Measurements from ENCODE around the gene ZNF621.

The ZNF621 gene

GRCh38 chr3:40524568-40525285 is at the start of gene ZNF621:
ZNF621 (plus strand) TSS chr3:40524960; CDS start chr3:40525841, 881 bp downstream.
- Histone ChIP-seq H3K36me3 (ENCODE audit: control insufficient read depth in 2 of 2, insufficient read depth in 2 of 2, low read length in 2 of 2) (peaks cover 5 to 12% of the 10 kb centered on the region in 2 donors), H3K9me3 (ENCODE audit: control insufficient read depth in 2 of 2, low read length in 2 of 2) (no peaks in the 10 kb centered on the region), H3K27ac (ENCODE audit: low read length) (peak within 1 kb of the TSS; percentile 88), H3K9ac (ENCODE audit: low read length in 2 of 2) (peak within 1 kb of the TSS; percentile 89 to 98), H3K4me1 (ENCODE audit: control insufficient read depth, insufficient read depth, low read length) (peaks cover 15% of the 10 kb centered on the region), H3K4me3 (ENCODE audit: low read length in 2 of 2) (peak within 1 kb of the TSS; percentile 94 to 97), H3K27me3 (ENCODE audit: control insufficient read depth in 1 of 2, insufficient read depth in 2 of 2, low read length in 2 of 2) (no peaks in the 10 kb centered on the region)

GRCh38 chr3:40476478-40477470 is 48.0 kb upstream of the ZNF621 start, which contains the start of gene ZNF619:
ZNF619 (plus strand) TSS chr3:40477122; CDS start chr3:40477980, 858 bp downstream.
- H3K4me1 ChIP-seq (ENCODE audit: control insufficient read depth, insufficient read depth, low read length): peaks cover 8% of the 10 kb centered on the region
- peak within 1 kb of the TSS; percentile 11 for H3K27ac ChIP-seq (ENCODE audit: low read length)
- no peaks in the 10 kb centered on the region for H3K9me3 ChIP-seq (ENCODE audit: control insufficient read depth in 2 of 2, low read length in 2 of 2)

GRCh38 chr3:40477666-40478065 is 47.1 kb upstream of the ZNF621 start:
- Histone ChIP-seq H3K27ac (ENCODE audit: low read length) (no peak overlapping the region), H3K36me3 (ENCODE audit: control insufficient read depth in 2 of 2, insufficient read depth in 2 of 2, low read length in 2 of 2) (peaks cover 17 to 25% of the 10 kb centered on the region in 2 donors), H3K27me3 (ENCODE audit: control insufficient read depth in 1 of 2, insufficient read depth in 2 of 2, low read length in 2 of 2) (no peaks in the 10 kb centered on the region)

More at GRCh38 chr3:40476478-40477470, 48.0 kb upstream of the ZNF621 start, which contains the start of gene ZNF619:
- Histone ChIP-seq H3K4me3 (ENCODE audit: low read length in 2 of 2) (peak within 1 kb of the TSS; percentile 71 to 94), H3K36me3 (ENCODE audit: control insufficient read depth in 2 of 2, insufficient read depth in 2 of 2, low read length in 2 of 2) (peaks cover 8 to 16% of the 10 kb centered on the region in 2 donors), H3K27me3 (ENCODE audit: control insufficient read depth in 1 of 2, insufficient read depth in 2 of 2, low read length in 2 of 2) (no peaks in the 10 kb centered on the region), H3K9ac (ENCODE audit: low read length in 2 of 2) (peak within 1 kb of the TSS; percentile 63 to 90)

GRCh38 chr3:40487172-40487571 is 37.6 kb upstream of the ZNF621 start:
- Histone ChIP-seq H3K9ac (ENCODE audit: low read length in 2 of 2) (no peak overlapping the region), H3K27me3 (ENCODE audit: control insufficient read depth in 1 of 2, insufficient read depth in 2 of 2, low read length in 2 of 2) (no peaks in the 10 kb centered on the region), H3K4me3 (ENCODE audit: low read length in 2 of 2) (no peak overlapping the region), H3K36me3 (ENCODE audit: control insufficient read depth in 2 of 2, insufficient read depth in 2 of 2, low read length in 2 of 2) (peaks cover 30 to 33% of the 10 kb centered on the region in 2 donors), H3K27ac (ENCODE audit: low read length) (no peak overlapping the region), H3K4me1 (ENCODE audit: control insufficient read depth, insufficient read depth, low read length) (no peaks in the 10 kb centered on the region), H3K9me3 (ENCODE audit: control insufficient read depth in 2 of 2, low read length in 2 of 2) (peaks cover 3 to 16% of the 10 kb centered on the region in 2 donors)

More at GRCh38 chr3:40477666-40478065, 47.1 kb upstream of the ZNF621 start:
- peaks cover 8% of the 10 kb centered on the region for H3K4me1 ChIP-seq (ENCODE audit: control insufficient read depth, insufficient read depth, low read length)
- no peaks in the 10 kb centered on the region for H3K9me3 ChIP-seq (ENCODE audit: control insufficient read depth in 2 of 2, low read length in 2 of 2)
- H3K9ac ChIP-seq (ENCODE audit: low read length in 2 of 2): peak overlapping the region; percentile 37 to 63
- peak overlapping the region; percentile 71 to 94 for H3K4me3 ChIP-seq (ENCODE audit: low read length in 2 of 2)

GRCh38 chr3:40490916-40491315 is 33.8 kb upstream of the ZNF621 start:
- Histone ChIP-seq H3K9me3 (ENCODE audit: control insufficient read depth in 2 of 2, low read length in 2 of 2) (peaks cover 3 to 16% of the 10 kb centered on the region in 2 donors), H3K4me3 (ENCODE audit: low read length in 2 of 2) (no peak overlapping the region), H3K36me3 (ENCODE audit: control insufficient read depth in 2 of 2, insufficient read depth in 2 of 2, low read length in 2 of 2) (peaks cover 19 to 21% of the 10 kb centered on the region in 2 donors), H3K27ac (ENCODE audit: low read length) (no peak overlapping the region), H3K4me1 (ENCODE audit: control insufficient read depth, insufficient read depth, low read length) (no peaks in the 10 kb centered on the region), H3K9ac (ENCODE audit: low read length in 2 of 2) (no peak overlapping the region), H3K27me3 (ENCODE audit: control insufficient read depth in 1 of 2, insufficient read depth in 2 of 2, low read length in 2 of 2) (no peaks in the 10 kb centered on the region)

- H3K9ac ChIP-seq (ENCODE audit: low read length in 2 of 2): no peak overlapping the region
- no peaks in the 10 kb centered on the region for H3K4me1 ChIP-seq (ENCODE audit: control insufficient read depth, insufficient read depth, low read length)
- H3K27ac ChIP-seq (ENCODE audit: low read length): no peak overlapping the region
- H3K4me3 ChIP-seq (ENCODE audit: low read length in 2 of 2): no peak overlapping the region
- no peaks in the 10 kb centered on the region for H3K27me3 ChIP-seq (ENCODE audit: control insufficient read depth in 1 of 2, insufficient read depth in 2 of 2, low read length in 2 of 2)
- no peaks in the 10 kb centered on the region for H3K36me3 ChIP-seq (ENCODE audit: control insufficient read depth in 2 of 2, insufficient read depth in 2 of 2, low read length in 2 of 2)
- H3K9me3 ChIP-seq (ENCODE audit: control insufficient read depth in 2 of 2, low read length in 2 of 2): no peaks in the 10 kb centered on the region
Measured at GRCh38 chr3:40494698-40495097, 30.1 kb upstream of the ZNF621 start.

GRCh38 chr3:40497288-40497687 is 27.5 kb upstream of the ZNF621 start:
- H3K27ac ChIP-seq (ENCODE audit: low read length): no peak overlapping the region
- H3K9ac ChIP-seq (ENCODE audit: low read length in 2 of 2): no peak overlapping the region
- no peak overlapping the region for H3K4me3 ChIP-seq (ENCODE audit: low read length in 2 of 2)
- H3K9me3 ChIP-seq (ENCODE audit: control insufficient read depth in 2 of 2, low read length in 2 of 2): no peaks in the 10 kb centered on the region
- no peaks in the 10 kb centered on the region for H3K36me3 ChIP-seq (ENCODE audit: control insufficient read depth in 2 of 2, insufficient read depth in 2 of 2, low read length in 2 of 2)
- H3K27me3 ChIP-seq (ENCODE audit: control insufficient read depth in 1 of 2, insufficient read depth in 2 of 2, low read length in 2 of 2): no peaks in the 10 kb centered on the region
- no peaks in the 10 kb centered on the region for H3K4me1 ChIP-seq (ENCODE audit: control insufficient read depth, insufficient read depth, low read length)

GRCh38 chr3:40499952-40500351 is 24.8 kb upstream of the ZNF621 start:
- Histone ChIP-seq H3K4me3 (ENCODE audit: low read length in 2 of 2) (no peak overlapping the region), H3K9ac (ENCODE audit: low read length in 2 of 2) (no peak overlapping the region), H3K36me3 (ENCODE audit: control insufficient read depth in 2 of 2, insufficient read depth in 2 of 2, low read length in 2 of 2) (no peaks in the 10 kb centered on the region), H3K27ac (ENCODE audit: low read length) (no peak overlapping the region), H3K9me3 (ENCODE audit: control insufficient read depth in 2 of 2, low read length in 2 of 2) (no peaks in the 10 kb centered on the region), H3K4me1 (ENCODE audit: control insufficient read depth, insufficient read depth, low read length) (no peaks in the 10 kb centered on the region), H3K27me3 (ENCODE audit: control insufficient read depth in 1 of 2, insufficient read depth in 2 of 2, low read length in 2 of 2) (no peaks in the 10 kb centered on the region)

GRCh38 chr3:40502034-40502433 is 22.7 kb upstream of the ZNF621 start:
- H3K9ac ChIP-seq (ENCODE audit: low read length in 2 of 2): no peak overlapping the region
- H3K4me1 ChIP-seq (ENCODE audit: control insufficient read depth, insufficient read depth, low read length): peaks cover 7% of the 10 kb centered on the region
- no peak overlapping the region for H3K4me3 ChIP-seq (ENCODE audit: low read length in 2 of 2)
- no peak overlapping the region for H3K27ac ChIP-seq (ENCODE audit: low read length)
- H3K9me3 ChIP-seq (ENCODE audit: control insufficient read depth in 2 of 2, low read length in 2 of 2): no peaks in the 10 kb centered on the region
- no peaks in the 10 kb centered on the region for H3K27me3 ChIP-seq (ENCODE audit: control insufficient read depth in 1 of 2, insufficient read depth in 2 of 2, low read length in 2 of 2)
- no peaks in the 10 kb centered on the region for H3K36me3 ChIP-seq (ENCODE audit: control insufficient read depth in 2 of 2, insufficient read depth in 2 of 2, low read length in 2 of 2)

GRCh38 chr3:40504636-40505430 is 19.9 kb upstream of the ZNF621 start:
- Histone ChIP-seq H3K9me3 (ENCODE audit: control insufficient read depth in 2 of 2, low read length in 2 of 2) (no peaks in the 10 kb centered on the region), H3K27ac (ENCODE audit: low read length) (peak overlapping the region; percentile 37), H3K27me3 (ENCODE audit: control insufficient read depth in 1 of 2, insufficient read depth in 2 of 2, low read length in 2 of 2) (no peaks in the 10 kb centered on the region), H3K4me1 (ENCODE audit: control insufficient read depth, insufficient read depth, low read length) (peaks cover 7% of the 10 kb centered on the region), H3K4me3 (ENCODE audit: low read length in 2 of 2) (peak overlapping the region in 1 of 2 donors; percentile 94), H3K9ac (ENCODE audit: low read length in 2 of 2) (peak overlapping the region in 1 of 2 donors; percentile 92), H3K36me3 (ENCODE audit: control insufficient read depth in 2 of 2, insufficient read depth in 2 of 2, low read length in 2 of 2) (no peaks in the 10 kb centered on the region)
